Measurements from ENCODE around the gene TNRC6C. TPM values are rescaled to one million over a fixed set of nuclear protein-coding genes. Genes with fewer than 3 reads are reported as not detected.

Gene TNRC6C
- polyA plus RNA-seq, 1 donor from 2014 or later: 3.0 TPM

Other genes starting within 250 kb of the TNRC6C start
- 212 TPM for gene TMC6, start 170.1 kb downstream of the TNRC6C start, polyA plus RNA-seq
- 97.5 TPM for gene TMC8, start 172.1 kb downstream of the TNRC6C start, polyA plus RNA-seq
- not detected for gene C17orf99, start 187.7 kb downstream of the TNRC6C start, polyA plus RNA-seq
- gene SYNGR2, start 209.9 kb downstream of the TNRC6C start, polyA plus RNA-seq: 633 TPM
- gene TK1, start 228.3 kb downstream of the TNRC6C start, polyA plus RNA-seq: 7.0 TPM
- 21.3 TPM for gene AFMID, start 228.7 kb downstream of the TNRC6C start, polyA plus RNA-seq